ENCODE measurements around the gene MYRIP. TPM values are rescaled to one million over a fixed set of nuclear protein-coding genes. Genes with fewer than 3 reads are reported as not detected.
A peak's percentile ranks its signal among the peaks of the same experiment; 100 is the strongest.

Gene MYRIP
- total and polyA plus RNA-seq, 5 donors from 2014 or later = not detected

DNA sequence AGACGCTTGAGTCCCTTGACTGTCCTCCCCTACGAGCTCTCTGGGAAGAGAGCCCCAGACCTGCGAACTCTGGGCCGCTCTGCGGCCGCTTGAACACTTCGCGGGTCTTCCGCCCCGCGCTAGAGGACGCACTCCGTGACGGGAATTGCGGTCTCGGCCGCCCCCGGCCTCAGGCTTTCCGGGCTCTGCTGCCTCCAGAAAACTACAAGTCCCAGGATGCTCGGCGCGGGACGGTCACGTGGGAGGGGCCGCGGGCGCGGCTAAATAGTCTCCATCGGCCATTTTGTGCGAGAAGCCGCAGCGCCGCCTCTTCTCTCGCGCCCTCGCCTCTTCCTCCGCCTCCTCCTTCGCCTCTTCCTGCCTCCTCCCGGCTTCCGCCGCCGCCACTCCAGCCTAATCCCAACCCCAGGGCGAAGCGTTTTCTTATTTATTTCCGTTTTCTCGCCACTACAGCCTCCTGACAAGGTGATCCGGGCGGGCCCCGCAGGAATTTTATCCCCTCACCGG, 500.1 kb downstream of the MYRIP start, which contains the start of gene EIF1B:
TSS of gene EIF1B (plus strand) at position 290 of the 507 bp plus-strand sequence. CDS start 235 bp downstream, outside the sequence.
- Mint-ChIP-seq H3K36me3 (peaks cover 16% of the 10 kb centered on the region), H3K4me1 (peaks cover 24 to 48% (median 41%) of the 10 kb centered on the region in 4 donors), H3K4me3 (peak within 1 kb of the TSS; percentile 99 to 100 (median 100)), H3K27ac (peak within 1 kb of the TSS; percentile 99 to 100 (median 100)), H3K27me3 (peaks cover 4% of the 10 kb centered on the region), H3K9me3 (no peaks in the 10 kb centered on the region)
- Histone ChIP-seq H3K4me1 (ENCODE audit: control insufficient read depth, insufficient read depth, low read length, poor library complexity, severe bottlenecking) (peaks cover 32% of the 10 kb centered on the region), H3K36me3 (ENCODE audit: control insufficient read depth, insufficient read depth, low read length) (peaks cover 31% of the 10 kb centered on the region), H3K4me3 (ENCODE audit: low read depth, low read length) (peak within 1 kb of the TSS; percentile 93), H3K9me3 (ENCODE audit: control insufficient read depth in 2 of 2, low read length in 2 of 2) (no peaks in the 10 kb centered on the region), H3K27me3 (ENCODE audit: control insufficient read depth, insufficient read depth, low read length) (no peaks in the 10 kb centered on the region), H3K27ac (ENCODE audit: insufficient read depth, low read length, poor library complexity, severe bottlenecking) (peak within 1 kb of the TSS; percentile 97)
- DNase-seq = peak; percentile 97 to 98 (median 98)
- peak; percentile 95 to 97 for ATAC-seq (ENCODE audit: low read depth in 2 of 2)

Data from CD4-positive, CD25-positive, alpha-beta regulatory T cell (primary cell).